ENCODE results near the gene COL2A1. TPM values are rescaled to one million over a fixed set of nuclear protein-coding genes. Genes with fewer than 3 reads are reported as not detected.

The COL2A1 gene
- under 0.01 and 1.5 TPM in 2 replicates for total RNA-seq

GRCh38 chr12:48004053-48004941 lies at the start of gene COL2A1:
TSS of gene COL2A1 (minus strand) at chr12:48004476. CDS start at chr12:48004321, 155 bp downstream.

GRCh38 chr12:47963340-47964040 lies 40.8 kb downstream of the COL2A1 start, which contains the start of gene TMEM106C:
TSS of gene TMEM106C (plus strand) at chr12:47963596. CDS start at chr12:47964237, 641 bp downstream.

Other genes starting within 250 kb of the COL2A1 start
- 3.6 and 5.1 TPM in 2 replicates for gene RAPGEF3, start 245.6 kb downstream of the COL2A1 start, total RNA-seq
- 5.5 and 9.3 TPM in 2 replicates for gene SLC48A1, start 231.2 kb downstream of the COL2A1 start, total RNA-seq
- gene HDAC7, start 184.6 kb downstream of the COL2A1 start, total RNA-seq = 62.8 and 73.3 TPM in 2 replicates
- 3.1 and 13.6 TPM in 2 replicates for gene VDR, start 99.5 kb downstream of the COL2A1 start, total RNA-seq
- gene TMEM106C, start 40.9 kb downstream of the COL2A1 start, total RNA-seq = 17.7 and 71.0 TPM in 2 replicates
- 25.1 and 28.2 TPM in 2 replicates for gene SENP1, start 101.6 kb upstream of the COL2A1 start, total RNA-seq
- 44.6 and 58.1 TPM in 2 replicates for gene PFKM, start 114.9 kb upstream of the COL2A1 start, total RNA-seq
- gene ASB8, start 153.0 kb upstream of the COL2A1 start, total RNA-seq = 20.0 and 28.5 TPM in 2 replicates
- gene CCDC184, start 179.2 kb upstream of the COL2A1 start, total RNA-seq = 0.11 TPM in 1 of 2 replicates, not detected in the other
- 0.22 TPM in 1 of 2 replicates, not detected in the other for gene OR10AD1, start 198.8 kb upstream of the COL2A1 start, total RNA-seq